ENCODE data around the gene R3HDM4. TPM values are rescaled to one million over a fixed set of nuclear protein-coding genes. Genes with fewer than 3 reads are reported as not detected.

Gene R3HDM4
- total and polyA plus RNA-seq, 9 of the 15 experiments (the other 6 are each of a cell fraction or from before 2014, with no cell fraction given) = 3.2 to 154 (median 59.0) TPM

GRCh38 chr19:918152-918437 lies 5.1 kb upstream of the R3HDM4 start:
- Histone ChIP-seq H3K27me3 (ENCODE audit: control insufficient read depth in 2 of 2, insufficient read depth in 2 of 2, low read length in 2 of 2) (no peaks in the 10 kb centered on the region), H3K27ac (ENCODE audit: extremely low read depth, low read depth, low read length) (peak overlapping the region; percentile 89), H3K79me2 (ENCODE audit: control insufficient read depth, insufficient read depth, low read length) (peaks cover 33% of the 10 kb centered on the region), H3K4me1 (replicated peaks in 1 of 2; ENCODE audit: control insufficient read depth in 2 of 2, insufficient read depth in 2 of 2, low read length in 2 of 2) (peaks cover 6 to 70% of the 10 kb centered on the region in 2 experiments; a peak in 4 of 5 replicates), H2AFZ (ENCODE audit: low read depth, low read length) (peak overlapping the region; percentile 83), H3K9me1 (ENCODE audit: control insufficient read depth, insufficient read depth, low read length) (no peaks in the 10 kb centered on the region), H3K9me3 (replicated peaks; ENCODE audit: control insufficient read depth, insufficient read depth, low read depth, low read length) (no peaks in the 10 kb centered on the region), H3K4me2 (ENCODE audit: insufficient read depth, low read length) (peak overlapping the region; percentile 84), H3K4me3 (peak overlapping the region; percentile 65), H4K20me1 (replicated peaks; ENCODE audit: control insufficient read depth, insufficient read depth, low read length) (no peaks in the 10 kb centered on the region), H3K36me3 (ENCODE audit: control insufficient read depth, insufficient read depth, low read length) (peaks cover 8% of the 10 kb centered on the region; the same call in 1 of the 3 replicates), H3K9ac (ENCODE audit: insufficient read depth in 1 of 2, low read depth in 2 of 2, low read length in 2 of 2) (peak overlapping the region; percentile 83 to 94)
- TF ChIP-seq EHMT2 (IDR thresholded peaks at IDR 0.05) = no peak
- TF ChIP-seq ZEB2 (IDR thresholded peaks at IDR 0.05) = no peak
- no peak for TF ChIP-seq TRIM24 (IDR thresholded peaks at IDR 0.05)
- TF ChIP-seq LEF1 (IDR thresholded peaks at IDR 0.05) = no peak
- no peak for TF ChIP-seq ZNF609 (CRISPR knock-in tag; IDR thresholded peaks at IDR 0.05; ENCODE audit: borderline replicate concordance)
- 0 out of 2 replicates have a peak, but pooled peaks have one; percentile 22 for TF ChIP-seq NKRF (IDR thresholded peaks at IDR 0.05; ENCODE audit: borderline replicate concordance)
- TF ChIP-seq ZNF668 (CRISPR knock-in tag; IDR thresholded peaks at IDR 0.05) = no peak
- 0 out of 2 replicates have a peak, but pooled peaks have one; percentile 25 for TF ChIP-seq ZNF766 (CRISPR knock-in tag; conservative IDR thresholded peaks at IDR 0.05)
- TF ChIP-seq RUNX1 (IDR thresholded peaks at IDR 0.05; ENCODE audit: low read depth) = no peak
- no peak for TF ChIP-seq ILF3 (IDR thresholded peaks at IDR 0.05; ENCODE audit: borderline replicate concordance)
- TF ChIP-seq ZNF740 (CRISPR knock-in tag; IDR thresholded peaks at IDR 0.05) = no peak
- 0 out of 4 replicates have a peak, but pooled peaks of 1 of the 2 experiments have one; percentile 10 for TF ChIP-seq ZNF740 (tag; IDR thresholded peaks at IDR 0.05)
- no peak for TF ChIP-seq FOXK2 (conservative IDR thresholded peaks at IDR 0.05 in 1 of 2, IDR thresholded peaks at IDR 0.05 in 1 of 2; ENCODE audit: low read depth in 2 of 2)
- no peak for TF ChIP-seq WHSC1 (IDR thresholded peaks at IDR 0.05; ENCODE audit: low read length)
- no peak for DNase-seq (ENCODE audit: extremely low read depth in 1 of 4, low spot score in 3 of 4)
- POLR2A ChIA-PET = interaction anchor here (0.6 kb wide), 2 partner anchors 29 to 70 kb away, joined by 3 read pairs; no protein-coding TSS in a partner anchor
- CTCF ChIA-PET (ENCODE audit: low intra/inter-chr PET ratio) = interaction anchor here (0.7 to 6.8 kb wide), 5 partner anchors 25 to 148 kb away, joined by 3 to 74 read pairs (median 6); partner anchors contain the start of genes MED16 and RNU6-9
- no peak for FAIRE-seq
- in situ Hi-C loops (cut with MboI) = no loop called here
- WGBS (ENCODE audit: insufficient coverage, low coverage, missing lambda C conversion rate) = 4% methylated on average over 8 of the region's 12 CpGs
- ATAC-seq = no peak
- intact Hi-C loops (cut with micrococcal nuclease) = no loop called here
- BruUV-seq (replicated peaks) = no TSS peak

Data from K562 (cell line).